GM12872 (cell line): Measurements from ENCODE around the gene COLQ.

Experiments
- CTCF ChIP-seq: IDR thresholded peaks from 3 replicates; pipeline ENCODE4 v1.5.1; 2011; ENCODE audit warnings: low read depth, mild to moderate bottlenecking, low read length, moderate library complexity; ENCODE audit not compliant: insufficient read depth

COLQ gene

GRCh38 chr3:15462451-15462850 is 59.1 kb downstream of the COLQ start:
- TF ChIP-seq CTCF: no peak

- TF ChIP-seq CTCF: no peak
These were observed 60.5 kb downstream of the COLQ start for GRCh38 chr3:15460891-15461531.

GRCh38 chr3:15458212-15458780 is 63.2 kb downstream of the COLQ start:
- TF ChIP-seq CTCF: no peak

GRCh38 chr3:15456321-15456720 is 65.2 kb downstream of the COLQ start:
- no peak for TF ChIP-seq CTCF

- TF ChIP-seq CTCF: no peak
These were observed 65.8 kb downstream of the COLQ start for GRCh38 chr3:15455756-15456155.

- no peak for TF ChIP-seq CTCF
These were observed 66.5 kb downstream of the COLQ start for GRCh38 chr3:15454965-15455364.

GRCh38 chr3:15453991-15454625 is 67.4 kb downstream of the COLQ start:
- no peak for TF ChIP-seq CTCF
